ENCODE data around the gene DNMBP.

The DNMBP gene

DNA sequence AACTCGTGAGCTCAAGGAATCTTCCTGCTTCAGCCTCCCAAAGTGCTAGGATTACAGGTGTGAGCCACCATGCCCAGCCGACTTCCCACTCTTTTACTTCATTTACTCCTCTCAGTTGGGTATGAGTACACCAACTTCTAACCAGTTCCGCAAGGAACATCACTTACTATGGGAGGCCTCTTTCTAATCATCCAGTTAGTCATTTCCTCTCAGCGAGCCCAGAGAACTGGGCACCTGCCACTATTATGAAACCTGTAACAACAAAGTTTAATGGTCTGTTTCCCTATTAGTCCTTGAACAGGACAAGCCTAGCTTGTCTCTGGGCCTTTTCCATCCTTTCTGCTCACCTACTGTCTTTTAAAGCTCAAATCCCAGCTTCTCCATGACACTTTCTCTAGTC lies 88.8 kb downstream of the DNMBP start:
- TF ChIP-seq CEBPB (IDR thresholded peaks at IDR 0.05), result no peak
- no peak for TF ChIP-seq TCF12 (IDR thresholded peaks at IDR 0.05; ENCODE audit: low read depth)
- TF ChIP-seq EP300 (IDR thresholded peaks at IDR 0.05; ENCODE audit: borderline replicate concordance), result no peak
- TF ChIP-seq NFIC (IDR thresholded peaks at IDR 0.05), result no peak
- TF ChIP-seq TEAD4 (IDR thresholded peaks at IDR 0.05), result no peak
- no peak for TF ChIP-seq CREB1 (IDR thresholded peaks at IDR 0.05; ENCODE audit: low read depth)
- no peak for TF ChIP-seq FOXM1 (IDR thresholded peaks at IDR 0.05; ENCODE audit: borderline replicate concordance, low read depth)
- TF ChIP-seq YY1 (IDR thresholded peaks at IDR 0.05; ENCODE audit: low read depth), result no peak
- no peak for TF ChIP-seq RAD21 (IDR thresholded peaks at IDR 0.05; ENCODE audit: low read depth)
- TF ChIP-seq, protein P1, sequence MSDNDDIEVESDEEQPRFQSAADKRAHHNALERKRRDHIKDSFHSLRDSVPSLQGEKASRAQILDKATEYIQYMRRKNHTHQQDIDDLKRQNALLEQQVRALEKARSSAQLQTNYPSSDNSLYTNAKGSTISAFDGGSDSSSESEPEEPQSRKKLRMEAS (IDR thresholded peaks at IDR 0.05), result no peak
- no peak for TF ChIP-seq EGR1 (IDR thresholded peaks at IDR 0.05)
- TF ChIP-seq TAF1 (IDR thresholded peaks at IDR 0.05; ENCODE audit: low read depth), result no peak
- TF ChIP-seq ZBTB7A (IDR thresholded peaks at IDR 0.05; ENCODE audit: low read depth), result no peak
- TF ChIP-seq, protein P2, sequence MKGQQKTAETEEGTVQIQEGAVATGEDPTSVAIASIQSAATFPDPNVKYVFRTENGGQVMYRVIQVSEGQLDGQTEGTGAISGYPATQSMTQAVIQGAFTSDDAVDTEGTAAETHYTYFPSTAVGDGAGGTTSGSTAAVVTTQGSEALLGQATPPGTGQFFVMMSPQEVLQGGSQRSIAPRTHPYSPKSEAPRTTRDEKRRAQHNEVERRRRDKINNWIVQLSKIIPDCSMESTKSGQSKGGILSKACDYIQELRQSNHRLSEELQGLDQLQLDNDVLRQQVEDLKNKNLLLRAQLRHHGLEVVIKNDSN (IDR thresholded peaks at IDR 0.05), result no peak

DNA sequence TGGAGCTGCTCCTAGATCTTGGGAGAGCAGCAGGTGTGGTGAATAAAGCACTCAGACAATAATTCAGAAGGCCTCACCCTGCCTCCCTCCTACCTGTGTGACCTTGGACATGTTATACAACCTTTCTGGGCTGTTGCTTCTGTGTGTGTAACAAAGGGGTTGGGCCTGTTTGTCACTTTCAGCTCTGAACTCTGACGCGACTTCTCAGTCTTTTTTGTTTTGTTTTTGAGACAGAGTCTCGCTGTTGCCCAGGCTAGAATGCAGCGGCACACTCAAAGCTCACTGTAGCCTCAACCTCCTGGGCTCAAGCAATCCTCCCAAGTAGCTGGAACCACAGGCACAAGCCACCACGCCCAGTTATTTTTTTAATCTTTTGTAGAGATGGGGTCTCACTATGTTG lies 89.3 kb downstream of the DNMBP start:
- no peak for TF ChIP-seq TCF12 (IDR thresholded peaks at IDR 0.05; ENCODE audit: low read depth)
- TF ChIP-seq, protein P3, sequence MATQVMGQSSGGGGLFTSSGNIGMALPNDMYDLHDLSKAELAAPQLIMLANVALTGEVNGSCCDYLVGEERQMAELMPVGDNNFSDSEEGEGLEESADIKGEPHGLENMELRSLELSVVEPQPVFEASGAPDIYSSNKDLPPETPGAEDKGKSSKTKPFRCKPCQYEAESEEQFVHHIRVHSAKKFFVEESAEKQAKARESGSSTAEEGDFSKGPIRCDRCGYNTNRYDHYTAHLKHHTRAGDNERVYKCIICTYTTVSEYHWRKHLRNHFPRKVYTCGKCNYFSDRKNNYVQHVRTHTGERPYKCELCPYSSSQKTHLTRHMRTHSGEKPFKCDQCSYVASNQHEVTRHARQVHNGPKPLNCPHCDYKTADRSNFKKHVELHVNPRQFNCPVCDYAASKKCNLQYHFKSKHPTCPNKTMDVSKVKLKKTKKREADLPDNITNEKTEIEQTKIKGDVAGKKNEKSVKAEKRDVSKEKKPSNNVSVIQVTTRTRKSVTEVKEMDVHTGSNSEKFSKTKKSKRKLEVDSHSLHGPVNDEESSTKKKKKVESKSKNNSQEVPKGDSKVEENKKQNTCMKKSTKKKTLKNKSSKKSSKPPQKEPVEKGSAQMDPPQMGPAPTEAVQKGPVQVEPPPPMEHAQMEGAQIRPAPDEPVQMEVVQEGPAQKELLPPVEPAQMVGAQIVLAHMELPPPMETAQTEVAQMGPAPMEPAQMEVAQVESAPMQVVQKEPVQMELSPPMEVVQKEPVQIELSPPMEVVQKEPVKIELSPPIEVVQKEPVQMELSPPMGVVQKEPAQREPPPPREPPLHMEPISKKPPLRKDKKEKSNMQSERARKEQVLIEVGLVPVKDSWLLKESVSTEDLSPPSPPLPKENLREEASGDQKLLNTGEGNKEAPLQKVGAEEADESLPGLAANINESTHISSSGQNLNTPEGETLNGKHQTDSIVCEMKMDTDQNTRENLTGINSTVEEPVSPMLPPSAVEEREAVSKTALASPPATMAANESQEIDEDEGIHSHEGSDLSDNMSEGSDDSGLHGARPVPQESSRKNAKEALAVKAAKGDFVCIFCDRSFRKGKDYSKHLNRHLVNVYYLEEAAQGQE (IDR thresholded peaks at IDR 0.05; ENCODE audit: low read depth), result no peak
- TF ChIP-seq EGR1 (IDR thresholded peaks at IDR 0.05), result no peak
- no peak for TF ChIP-seq FOXM1 (IDR thresholded peaks at IDR 0.05; ENCODE audit: borderline replicate concordance, low read depth)
- TF ChIP-seq EP300 (IDR thresholded peaks at IDR 0.05; ENCODE audit: borderline replicate concordance), result no peak
- TF ChIP-seq ZBTB7A (IDR thresholded peaks at IDR 0.05; ENCODE audit: low read depth), result no peak
- no peak for TF ChIP-seq RAD21 (IDR thresholded peaks at IDR 0.05; ENCODE audit: low read depth)
- no peak for TF ChIP-seq TAF1 (IDR thresholded peaks at IDR 0.05; ENCODE audit: low read depth)
- no peak for TF ChIP-seq CREB1 (IDR thresholded peaks at IDR 0.05; ENCODE audit: low read depth)
- no peak for TF ChIP-seq CEBPB (IDR thresholded peaks at IDR 0.05)

DNA sequence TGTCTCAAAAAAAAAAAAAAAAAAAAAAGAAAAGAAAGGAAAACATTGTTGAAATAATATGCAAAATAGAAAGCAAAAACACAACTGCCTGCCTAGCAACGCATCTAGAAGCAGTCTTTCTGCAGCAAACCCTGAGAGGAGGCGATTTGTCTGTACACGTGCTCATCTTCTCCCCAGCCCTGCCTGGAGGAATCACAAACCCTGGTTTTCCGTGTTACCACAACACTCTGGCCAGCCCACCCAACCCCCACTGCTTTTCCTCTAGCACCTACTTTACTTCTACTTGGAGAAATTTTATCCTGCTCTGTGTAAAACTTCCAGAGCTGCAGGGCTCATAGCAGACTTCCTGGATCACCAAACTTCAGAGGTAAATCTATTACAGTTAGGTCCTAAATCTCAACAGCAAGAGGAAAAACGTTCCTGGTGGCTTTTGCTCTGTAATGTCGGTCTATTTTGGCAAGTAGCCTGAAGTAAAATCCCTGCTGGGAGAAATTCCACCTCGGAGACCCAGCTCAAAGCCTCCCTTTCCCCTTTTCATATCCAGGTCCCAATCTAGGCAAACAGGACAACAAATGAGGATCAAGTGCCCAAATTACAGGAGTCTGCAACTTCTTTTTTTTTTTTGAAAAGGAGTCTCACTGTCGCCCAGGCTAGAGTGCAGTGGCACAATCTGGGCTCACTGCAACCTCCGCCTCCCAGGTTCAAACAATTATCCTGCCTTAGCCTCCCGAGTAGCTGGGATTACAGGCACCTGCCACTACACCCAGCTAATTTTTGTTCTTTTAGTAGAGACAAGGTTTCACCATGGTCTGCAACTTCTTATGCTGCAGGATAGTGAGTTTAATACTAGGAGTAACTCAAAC lies 91.6 kb downstream of the DNMBP start:
- TF ChIP-seq, protein P1 (IDR thresholded peaks at IDR 0.05), result peak; percentile 42; the same call in 1 of the 2 replicates
- TF ChIP-seq, protein P3 (IDR thresholded peaks at IDR 0.05; ENCODE audit: low read depth), result no peak

DNA sequence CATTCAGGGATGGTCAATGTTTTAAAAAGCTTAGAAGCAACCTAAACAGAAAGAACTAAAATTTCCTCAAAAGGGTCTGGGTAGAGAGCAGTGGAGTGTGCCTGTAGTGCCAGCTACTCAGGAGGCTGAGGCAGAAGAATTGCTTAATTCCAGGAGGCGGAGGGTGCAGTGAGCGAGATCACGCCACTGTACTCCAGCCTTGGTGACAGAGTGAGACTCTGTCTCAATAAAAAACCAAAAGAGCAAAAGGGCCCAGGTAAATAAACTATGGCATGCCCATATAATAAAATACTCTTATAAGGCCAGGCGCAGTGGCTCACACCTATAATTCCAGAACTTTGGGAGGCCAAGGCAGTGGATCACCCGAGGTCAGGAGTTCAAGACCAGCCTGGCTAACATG lies 93.0 kb downstream of the DNMBP start:
- TF ChIP-seq TEAD4 (IDR thresholded peaks at IDR 0.05), result no peak
- TF ChIP-seq RAD21 (IDR thresholded peaks at IDR 0.05; ENCODE audit: low read depth), result no peak
- no peak for TF ChIP-seq ZBTB7A (IDR thresholded peaks at IDR 0.05; ENCODE audit: low read depth)
- no peak for TF ChIP-seq TCF12 (IDR thresholded peaks at IDR 0.05; ENCODE audit: low read depth)
- no peak for TF ChIP-seq CEBPB (IDR thresholded peaks at IDR 0.05)
- no peak for TF ChIP-seq TAF1 (IDR thresholded peaks at IDR 0.05; ENCODE audit: low read depth)
- TF ChIP-seq EP300 (IDR thresholded peaks at IDR 0.05; ENCODE audit: borderline replicate concordance), result no peak
- no peak for TF ChIP-seq YY1 (IDR thresholded peaks at IDR 0.05; ENCODE audit: low read depth)
- TF ChIP-seq, protein P1 (IDR thresholded peaks at IDR 0.05), result no peak
- no peak for TF ChIP-seq NFIC (IDR thresholded peaks at IDR 0.05)
- TF ChIP-seq CREB1 (IDR thresholded peaks at IDR 0.05; ENCODE audit: low read depth), result no peak
- TF ChIP-seq FOXM1 (IDR thresholded peaks at IDR 0.05; ENCODE audit: borderline replicate concordance, low read depth), result no peak
- TF ChIP-seq, protein P2 (IDR thresholded peaks at IDR 0.05), result no peak
- TF ChIP-seq EGR1 (IDR thresholded peaks at IDR 0.05), result no peak
- TF ChIP-seq, protein P3 (IDR thresholded peaks at IDR 0.05; ENCODE audit: low read depth), result no peak

Measured in Ishikawa (cell line).